Measurements from ENCODE around the gene MXRA8.

The MXRA8 gene

GRCh38 chr1:1307261-1307922 lies 51.0 kb downstream of the MXRA8 start:
- DNase-seq (ENCODE audit: low spot score), result no peak

GRCh38 chr1:1306661-1307260 lies 51.6 kb downstream of the MXRA8 start:
- DNase-seq (ENCODE audit: low spot score), result no peak

GRCh38 chr1:1306070-1306660 lies 52.2 kb downstream of the MXRA8 start:
- DNase-seq (ENCODE audit: low spot score), result no peak

GRCh38 chr1:1305300-1306069 lies 52.9 kb downstream of the MXRA8 start:
- peak; percentile 81 for DNase-seq (ENCODE audit: low spot score)

GRCh38 chr1:1304331-1305299 lies 53.7 kb downstream of the MXRA8 start:
- peak; percentile 75 for DNase-seq (ENCODE audit: low spot score)

GRCh38 chr1:1303736-1304135 lies 54.6 kb downstream of the MXRA8 start:
- no peak for DNase-seq (ENCODE audit: low spot score)

GRCh38 chr1:1302951-1303509 lies 55.3 kb downstream of the MXRA8 start:
- no peak for DNase-seq (ENCODE audit: low spot score)

Measured in AG20443 (cell line).